Neural cell (in vitro differentiated cells): ENCODE data around the gene C10orf90.

Experiments used
- CTCF ChIP-seq: fragments of 450-650 bp; IDR thresholded peaks from 2 replicates; pipeline ENCODE4 v1.5.1; 2014; ENCODE audit warnings: antibody characterized with exemption, mild to moderate bottlenecking, moderate library complexity; ENCODE audit not compliant: poor library complexity, severe bottlenecking
- EP300 ChIP-seq: fragments of 450-650 bp; conservative IDR thresholded peaks from 2 replicates; pipeline ENCODE4 v1.6.1; 2014; ENCODE audit warnings: antibody characterized with exemption, mild to moderate bottlenecking, moderate library complexity; ENCODE audit not compliant: poor library complexity, severe bottlenecking
- EZH2 ChIP-seq: fragments of 200-600, 300-800 bp; shearing (Covaris generic), sonication (generic); IDR thresholded peaks from 2 replicates; pipeline ENCODE4 v1.6.1; 2014; ENCODE audit warnings: antibody characterized with exemption, low read length, borderline replicate concordance, mild to moderate bottlenecking; ENCODE audit not compliant: insufficient read depth, poor library complexity, severe bottlenecking
- POLR2AphosphoS5 ChIP-seq: IDR thresholded peaks from 2 replicates; pipeline ENCODE4 v1.6.1; 2012
- RAD21 ChIP-seq: fragments of 450-650 bp; conservative IDR thresholded peaks from 2 replicates; pipeline ENCODE4 v1.6.1; 2014; ENCODE audit warnings: antibody characterized with exemption, mild to moderate bottlenecking, moderate library complexity
- REST ChIP-seq: IDR thresholded peaks from 2 replicates; pipeline ENCODE4 v1.6.1; 2012; ENCODE audit warnings: borderline replicate concordance
- SMC3 ChIP-seq: fragments of 450-650 bp; conservative IDR thresholded peaks from 2 replicates; pipeline ENCODE4 v1.6.1; 2014; ENCODE audit warnings: antibody characterized with exemption, mild to moderate bottlenecking, moderate library complexity; ENCODE audit not compliant: poor library complexity

- no peak for TF ChIP-seq POLR2AphosphoS5
- no peak for TF ChIP-seq SMC3
- no peak for TF ChIP-seq CTCF
- TF ChIP-seq RAD21: no peak
- no peak for TF ChIP-seq REST
- TF ChIP-seq EP300: no peak
- no peak for TF ChIP-seq EZH2
These were observed 1.3 kb downstream of the C10orf90 start for GRCh38 chr10:126669168-126669567.
